NCI-H2107 treated with DMSO at 0.1 percent for 48 hours (cell line): ENCODE measurements around the gene CREB5.
A peak's percentile ranks its signal among the peaks of the same experiment; 100 is the strongest.

Experiments used
- DNase-seq: peaks from one replicate; lab custom pipeline; 2025; ENCODE audit not compliant: unreplicated experiment; lab: John Stamatoyannopoulos, UW

CREB5 gene

GRCh38 chr7:28672397-28672797, 260.1 kb downstream of the CREB5 start:
- no peak for DNase-seq

- no peak for DNase-seq
Measured at GRCh38 chr7:28674359-28674782, 262.1 kb downstream of the CREB5 start.

DNA sequence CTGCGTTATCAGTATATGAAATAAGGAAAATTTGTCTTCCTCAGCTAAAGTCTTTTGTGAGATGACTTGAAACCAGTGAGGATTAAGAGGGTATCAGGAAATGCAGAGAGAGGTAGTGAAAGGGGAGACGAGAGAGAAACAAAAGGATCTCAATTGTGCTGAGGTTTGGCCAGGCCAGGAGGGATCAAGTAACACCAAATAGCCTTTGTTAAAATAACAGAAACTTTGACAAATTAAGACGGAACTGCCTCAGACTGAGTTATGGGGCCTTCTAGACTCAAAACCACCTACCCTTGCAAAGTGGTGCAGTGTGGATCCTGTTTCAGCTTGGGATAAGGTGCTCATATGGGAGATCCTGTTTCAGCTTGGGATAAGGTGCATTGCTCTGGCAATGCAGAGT, 263.1 kb downstream of the CREB5 start:
- no peak for DNase-seq

- DNase-seq: no peak
Measured at GRCh38 chr7:28677668-28678067, 265.4 kb downstream of the CREB5 start.

- no peak for DNase-seq
Measured at GRCh38 chr7:28678431-28678965, 266.2 kb downstream of the CREB5 start.

GRCh38 chr7:28681693-28682310, 269.5 kb downstream of the CREB5 start:
- DNase-seq: no peak

DNA sequence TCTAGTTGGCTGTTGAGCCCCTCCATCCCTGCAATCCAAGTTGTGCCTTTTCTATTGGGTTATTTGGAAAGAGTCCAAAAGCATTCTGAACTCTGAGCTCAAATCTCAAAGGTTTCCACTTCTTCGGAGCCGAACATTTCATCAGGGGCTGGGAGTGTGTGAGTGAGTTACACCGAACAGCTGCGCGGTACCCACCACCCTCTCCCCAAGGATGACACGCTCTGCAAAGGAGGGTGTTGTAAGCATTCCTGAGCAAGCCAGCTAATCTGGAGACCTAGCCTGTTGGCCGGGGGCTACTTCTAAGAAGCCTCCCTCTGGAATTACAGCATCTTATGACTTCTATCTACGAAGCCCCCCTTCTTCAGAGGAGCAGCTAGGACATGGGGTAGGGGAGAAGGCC, 270.5 kb downstream of the CREB5 start:
- no peak for DNase-seq

DNA sequence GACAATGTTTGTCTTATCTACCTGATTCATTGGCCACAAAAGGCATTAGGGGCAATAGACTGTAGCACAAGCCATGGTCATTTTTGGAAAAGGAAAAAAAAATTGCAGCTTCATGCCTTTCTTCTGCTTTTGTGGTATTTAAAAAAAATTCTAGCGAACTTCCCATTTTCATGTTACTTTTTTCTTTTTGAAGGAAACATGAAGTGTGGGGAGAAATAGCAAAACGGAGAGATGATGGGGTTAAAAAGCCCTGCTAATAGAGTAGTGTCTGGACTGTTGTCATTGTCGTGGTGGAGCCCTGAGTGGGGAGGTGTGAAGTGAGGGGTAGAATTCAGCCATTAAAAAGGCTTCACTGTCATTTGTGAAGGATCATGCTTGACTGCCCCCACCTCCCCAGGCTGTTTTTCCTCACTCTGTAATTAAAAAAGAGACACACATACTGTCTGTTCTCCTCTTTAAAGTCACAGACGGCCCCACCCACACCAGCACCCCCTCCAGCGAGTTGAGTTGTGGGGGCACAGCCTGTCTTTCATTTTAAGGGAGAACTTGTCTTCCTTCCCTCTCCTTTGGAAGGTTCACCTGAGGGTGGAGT, 272.4 kb downstream of the CREB5 start:
- no peak for DNase-seq

GRCh38 chr7:28685242-28685643, 272.9 kb downstream of the CREB5 start:
- DNase-seq: no peak

DNA sequence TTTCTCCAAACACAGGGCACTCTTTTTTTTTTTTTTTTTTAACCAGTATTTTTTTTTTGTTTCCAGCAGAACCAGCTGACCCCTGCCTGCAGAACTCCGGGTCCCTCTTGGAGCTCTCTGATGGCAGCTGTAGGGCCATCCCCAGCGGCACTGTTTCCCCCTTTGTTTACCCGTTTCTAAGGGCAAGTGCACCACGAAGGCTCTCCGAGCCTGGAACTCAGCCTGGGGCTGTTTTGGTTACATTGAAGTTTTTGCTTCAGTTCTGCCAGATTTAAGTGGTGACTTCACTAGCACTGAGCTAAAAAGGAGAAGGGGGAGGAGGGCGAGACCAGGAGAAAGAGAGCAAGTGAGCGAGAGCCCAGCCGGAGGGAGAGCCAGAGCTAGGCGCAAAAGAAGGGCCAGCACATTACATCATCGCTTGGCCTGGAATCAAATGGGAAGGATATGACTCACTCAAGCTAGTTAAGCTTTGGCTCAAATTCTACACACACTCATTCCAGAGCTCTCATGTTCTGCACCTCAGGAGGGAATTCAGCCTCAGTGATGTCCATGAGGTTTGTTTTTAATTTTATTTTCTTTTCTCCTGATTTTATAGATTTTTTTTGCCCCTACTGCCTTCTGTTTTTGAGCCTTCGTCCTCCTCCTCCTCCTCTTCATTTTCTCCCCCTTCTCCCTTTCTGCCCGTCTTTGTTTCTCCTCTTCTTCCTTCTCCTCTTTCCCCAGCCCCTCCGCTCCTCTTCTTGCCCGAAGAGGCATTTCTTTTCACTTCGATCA, 273.5 kb downstream of the CREB5 start:
- DNase-seq: peak; percentile 96

GRCh38 chr7:28686418-28686800, 274.1 kb downstream of the CREB5 start:
- DNase-seq: no peak

DNA sequence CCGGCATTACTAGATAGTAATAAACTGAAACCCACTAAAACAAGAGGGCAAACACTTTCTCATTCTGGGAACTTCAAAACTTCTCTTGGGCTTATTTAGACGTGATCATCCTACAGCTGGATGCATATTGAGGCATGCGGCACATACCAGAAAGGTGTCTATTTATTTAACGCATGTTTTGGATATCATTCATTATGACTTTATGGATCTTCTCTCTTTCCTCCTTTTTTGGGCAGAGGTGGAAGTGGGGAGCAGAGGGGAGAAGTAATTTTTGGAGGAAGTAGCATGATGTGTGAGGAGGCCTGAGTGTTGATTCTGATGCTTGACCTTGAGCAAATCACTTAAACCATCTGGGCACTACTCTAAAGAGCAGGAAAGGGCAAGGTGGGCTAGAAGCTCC, 275.2 kb downstream of the CREB5 start:
- DNase-seq: no peak

- no peak for DNase-seq
Measured at GRCh38 chr7:28688174-28688573, 275.9 kb downstream of the CREB5 start.

DNA sequence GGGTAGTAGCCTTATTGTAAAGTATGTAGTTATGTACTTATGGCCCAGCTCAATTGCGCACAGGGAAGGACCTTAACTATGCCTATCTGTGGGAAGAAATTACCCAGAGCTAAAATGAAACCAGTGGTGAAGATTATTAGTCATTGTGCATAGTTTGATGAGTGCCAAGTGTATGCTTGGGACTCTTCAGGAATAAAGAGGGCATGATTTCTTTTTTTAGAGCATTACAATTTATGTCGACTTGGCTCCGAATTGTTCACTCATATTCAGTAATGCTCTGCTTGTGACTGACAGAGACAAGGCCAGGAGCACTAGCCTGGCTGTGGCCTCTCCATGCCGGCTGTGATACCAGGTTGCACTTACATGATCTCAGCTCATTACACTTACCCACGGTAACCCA, 276.3 kb downstream of the CREB5 start:
- no peak for DNase-seq

GRCh38 chr7:28695300-28696295, 283.3 kb downstream of the CREB5 start:
- DNase-seq: no peak

DNA sequence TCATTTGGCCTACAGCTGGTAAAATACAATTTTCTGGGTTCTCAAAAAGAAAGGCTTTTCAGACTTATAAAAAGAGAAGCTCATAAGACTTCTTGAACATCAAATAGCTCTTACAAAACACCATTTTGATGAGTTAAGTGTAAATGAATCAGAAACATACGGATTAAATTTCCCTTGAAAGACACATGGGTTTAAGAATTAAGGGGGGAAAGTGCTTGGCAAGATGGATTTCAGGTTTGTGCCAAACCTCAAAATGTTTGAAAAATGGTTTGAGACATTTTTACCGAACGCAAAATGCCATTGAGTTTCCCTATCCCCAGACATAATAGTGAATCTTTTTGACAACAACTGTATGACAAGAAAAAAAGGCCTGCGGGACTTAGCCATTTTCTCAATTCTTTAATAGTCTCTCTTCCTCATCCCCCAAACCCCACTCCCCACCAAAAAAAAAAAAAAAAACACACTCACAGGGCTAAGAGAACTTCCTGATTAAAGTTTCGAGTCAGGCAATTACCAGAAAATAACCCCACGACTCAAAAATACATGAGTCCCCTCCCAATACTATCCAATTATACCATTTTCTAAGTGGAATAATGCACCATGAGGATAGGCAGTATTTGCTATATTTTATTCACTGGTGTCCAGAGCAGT, 285.7 kb downstream of the CREB5 start:
- DNase-seq: no peak

GRCh38 chr7:28698840-28699239, 286.5 kb downstream of the CREB5 start:
- DNase-seq: no peak

DNA sequence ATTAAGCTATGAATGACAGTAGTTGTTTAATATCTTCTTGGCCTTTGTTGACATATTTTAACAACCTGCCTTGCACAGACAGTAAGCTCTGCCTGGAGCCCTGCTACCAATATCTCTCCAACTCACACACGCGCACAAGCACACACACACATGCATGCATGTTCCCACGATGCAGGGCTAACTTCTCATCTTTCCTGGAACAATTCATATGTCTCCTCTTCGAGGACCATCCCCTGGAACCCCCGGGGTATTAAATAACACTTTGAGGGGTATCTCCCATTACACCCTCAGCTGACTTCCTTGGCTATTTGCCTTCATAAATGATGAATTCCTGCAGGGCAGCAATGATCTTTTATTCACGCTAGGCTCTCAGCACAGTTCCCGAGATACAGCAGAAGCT, 287.8 kb downstream of the CREB5 start:
- peak; percentile 14 for DNase-seq

GRCh38 chr7:28700790-28701203, 288.5 kb downstream of the CREB5 start:
- DNase-seq: peak; percentile 47

- DNase-seq: no peak
Measured at GRCh38 chr7:28701731-28702130, 289.4 kb downstream of the CREB5 start.
